BE2C (cell line): ENCODE results near the gene AXIN1.
"Not testable (repeated sequence)": the region's sequence is repeated elsewhere in the genome, so short reads cannot be mapped to it uniquely, and the experiment has no call there.

Experiments used
- DNase-seq: peaks from one replicate; pipeline ENCODE4 v3.0.0-alpha.2; 2020
- H3K27me3 ChIP-seq: fragments of 250-450 bp; sonication (Bioruptor Pico); 2 replicates; pipeline ENCODE4 v1.5.1; 2020; ENCODE audit warnings: mild to moderate bottlenecking
- H3K36me3 ChIP-seq: fragments of 250-450 bp; sonication (Bioruptor Pico); 2 replicates; pipeline ENCODE4 v1.5.1; 2020; ENCODE audit warnings: mild to moderate bottlenecking
- H3K4me1 ChIP-seq: fragments of 250-450 bp; sonication (Bioruptor Pico); 2 replicates; pipeline ENCODE4 v1.5.1; 2020
- H3K4me3 ChIP-seq: 2 replicates; pipeline ENCODE4 v1.5.1; 2011; ENCODE audit warnings: low read depth, low read length
- H3K9me3 ChIP-seq: fragments of 250-450 bp; sonication (Bioruptor Pico); 2 replicates; pipeline ENCODE4 v1.5.1; 2020
- TF ChIP-seq, protein P1 (sequence below): IDR thresholded peaks from 2 replicates; pipeline ENCODE4 v1.5.1; 2012; ENCODE audit warnings: mild to moderate bottlenecking, low read depth, low read length

The AXIN1 gene

DNA sequence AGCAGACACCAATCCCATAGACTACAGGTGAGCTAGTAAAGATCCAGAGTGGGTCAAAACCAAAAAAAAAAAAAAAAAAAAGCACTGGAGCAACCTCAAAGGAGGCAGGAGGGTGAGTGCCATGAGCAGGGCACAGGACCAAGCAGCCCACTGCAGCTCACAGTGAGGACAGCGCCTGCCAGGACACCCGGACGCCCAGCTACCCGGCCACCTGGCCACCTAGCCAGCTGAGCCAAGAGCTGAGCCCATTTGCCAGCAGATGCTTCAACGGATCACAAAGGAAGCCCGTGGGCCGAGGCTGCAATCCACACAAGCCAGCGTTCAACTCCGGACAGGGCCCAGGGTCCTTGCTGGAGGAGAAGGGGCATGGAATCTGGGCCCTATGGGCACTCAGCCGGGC is 15.1 kb downstream of the AXIN1 start:
- DNase-seq, result no peak
- Histone ChIP-seq H3K27me3 (no peaks in the 10 kb centered on the region), H3K4me3 (no peak overlapping the region), H3K9me3 (no peaks in the 10 kb centered on the region), H3K4me1 (no peaks in the 10 kb centered on the region; the same call in 1 of the 2 replicates), H3K36me3 (peaks cover 4% of the 10 kb centered on the region; the same call in 1 of the 2 replicates)
- TF ChIP-seq, protein P1, sequence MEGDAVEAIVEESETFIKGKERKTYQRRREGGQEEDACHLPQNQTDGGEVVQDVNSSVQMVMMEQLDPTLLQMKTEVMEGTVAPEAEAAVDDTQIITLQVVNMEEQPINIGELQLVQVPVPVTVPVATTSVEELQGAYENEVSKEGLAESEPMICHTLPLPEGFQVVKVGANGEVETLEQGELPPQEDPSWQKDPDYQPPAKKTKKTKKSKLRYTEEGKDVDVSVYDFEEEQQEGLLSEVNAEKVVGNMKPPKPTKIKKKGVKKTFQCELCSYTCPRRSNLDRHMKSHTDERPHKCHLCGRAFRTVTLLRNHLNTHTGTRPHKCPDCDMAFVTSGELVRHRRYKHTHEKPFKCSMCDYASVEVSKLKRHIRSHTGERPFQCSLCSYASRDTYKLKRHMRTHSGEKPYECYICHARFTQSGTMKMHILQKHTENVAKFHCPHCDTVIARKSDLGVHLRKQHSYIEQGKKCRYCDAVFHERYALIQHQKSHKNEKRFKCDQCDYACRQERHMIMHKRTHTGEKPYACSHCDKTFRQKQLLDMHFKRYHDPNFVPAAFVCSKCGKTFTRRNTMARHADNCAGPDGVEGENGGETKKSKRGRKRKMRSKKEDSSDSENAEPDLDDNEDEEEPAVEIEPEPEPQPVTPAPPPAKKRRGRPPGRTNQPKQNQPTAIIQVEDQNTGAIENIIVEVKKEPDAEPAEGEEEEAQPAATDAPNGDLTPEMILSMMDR, result no peak

DNA sequence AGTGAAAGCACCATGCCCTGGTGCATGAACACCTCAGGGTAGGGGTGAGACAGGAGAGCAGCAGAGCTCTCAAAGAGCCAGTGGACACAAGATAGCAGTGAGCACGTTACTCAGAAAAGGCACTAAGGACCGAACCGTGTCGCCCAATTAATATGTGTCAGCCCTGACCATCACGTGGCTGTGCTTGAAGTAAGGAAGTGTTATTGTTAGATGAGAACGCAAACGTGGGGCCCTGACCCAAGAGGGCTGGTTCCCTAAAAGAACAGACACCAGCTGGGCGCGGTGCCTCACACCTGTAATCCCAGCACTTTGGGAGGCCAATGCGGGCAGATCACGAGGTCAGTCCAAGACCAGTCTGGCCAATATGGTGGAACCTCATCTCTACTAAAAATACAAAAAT is 16.3 kb downstream of the AXIN1 start:
- TF ChIP-seq, protein P1, result no peak
- H3K9me3 ChIP-seq, result no peaks in the 10 kb centered on the region
- no peaks in the 10 kb centered on the region for H3K36me3 ChIP-seq
- H3K27me3 ChIP-seq, result no peaks in the 10 kb centered on the region
- H3K4me1 ChIP-seq, result no peaks in the 10 kb centered on the region; the same call in 1 of the 2 replicates
- H3K4me3 ChIP-seq, result no peak overlapping the region
- DNase-seq, result no peak

DNA sequence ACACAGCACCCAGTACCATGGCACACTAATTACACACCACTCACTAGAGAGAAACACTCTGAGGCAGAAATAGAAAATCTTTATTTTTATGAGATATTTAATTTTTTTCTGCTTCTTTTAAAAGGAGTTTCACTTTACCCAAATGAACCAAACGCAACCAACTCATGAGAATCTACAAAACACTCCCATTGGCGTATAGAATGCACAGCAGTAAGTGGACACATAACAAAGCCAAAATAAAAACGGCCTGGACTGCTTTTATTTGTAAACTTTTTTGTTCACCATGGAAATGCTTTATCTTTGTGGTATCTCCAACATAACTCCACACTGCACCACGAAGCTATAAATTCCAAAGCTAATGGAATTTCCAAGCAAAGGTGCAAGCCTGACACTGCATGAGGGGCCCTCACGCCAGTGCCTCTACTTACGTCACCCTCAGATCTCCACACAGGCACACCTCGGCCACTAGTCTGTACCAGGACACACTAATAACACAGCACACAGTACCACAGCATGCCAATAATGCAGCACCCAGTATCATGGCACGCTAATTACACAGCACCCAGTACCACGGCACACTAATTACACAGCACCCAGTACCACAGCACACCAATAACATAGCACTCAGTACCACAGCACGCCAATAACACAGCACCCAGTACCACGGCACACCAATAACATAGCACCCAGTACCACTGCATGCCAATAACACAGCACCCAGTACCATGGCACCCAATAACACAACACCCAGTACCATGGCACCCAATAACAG is 17.5 kb downstream of the AXIN1 start:
- H3K9me3 ChIP-seq, H3K27me3 ChIP-seq, DNase-seq, H3K36me3 ChIP-seq, H3K4me3 ChIP-seq, H3K4me1 ChIP-seq: not testable (repeated sequence)

DNA sequence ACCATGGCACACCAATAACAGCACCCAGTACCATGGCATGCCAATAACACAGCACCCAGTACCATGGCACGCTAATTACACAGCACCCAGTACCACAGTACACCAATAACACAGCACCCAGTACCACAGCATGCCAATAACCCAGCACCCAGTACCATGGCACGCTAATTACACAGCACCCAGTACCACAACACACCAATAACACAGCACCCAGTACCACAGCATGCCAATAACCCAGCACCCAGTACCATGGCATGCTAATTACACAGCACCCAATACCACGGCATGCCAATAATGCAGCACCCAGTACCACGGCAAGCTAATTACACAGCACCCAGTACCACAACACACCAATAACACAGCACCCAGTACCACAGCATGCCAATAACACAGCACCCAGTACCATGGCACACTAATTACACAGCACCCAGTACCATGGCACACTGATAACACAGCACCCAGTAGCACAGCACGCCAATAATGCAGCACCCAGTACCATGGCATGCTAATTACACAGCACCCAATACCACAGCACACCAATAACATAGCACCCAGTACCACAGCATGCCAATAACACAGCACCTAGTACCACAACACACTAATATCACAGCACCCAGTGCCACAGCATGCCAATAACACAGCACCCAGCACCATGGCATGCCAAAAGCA is 18.2 kb downstream of the AXIN1 start:
- not testable (repeated sequence) for H3K9me3 ChIP-seq, H3K36me3 ChIP-seq, H3K4me3 ChIP-seq, H3K27me3 ChIP-seq, DNase-seq, H3K4me1 ChIP-seq

DNA sequence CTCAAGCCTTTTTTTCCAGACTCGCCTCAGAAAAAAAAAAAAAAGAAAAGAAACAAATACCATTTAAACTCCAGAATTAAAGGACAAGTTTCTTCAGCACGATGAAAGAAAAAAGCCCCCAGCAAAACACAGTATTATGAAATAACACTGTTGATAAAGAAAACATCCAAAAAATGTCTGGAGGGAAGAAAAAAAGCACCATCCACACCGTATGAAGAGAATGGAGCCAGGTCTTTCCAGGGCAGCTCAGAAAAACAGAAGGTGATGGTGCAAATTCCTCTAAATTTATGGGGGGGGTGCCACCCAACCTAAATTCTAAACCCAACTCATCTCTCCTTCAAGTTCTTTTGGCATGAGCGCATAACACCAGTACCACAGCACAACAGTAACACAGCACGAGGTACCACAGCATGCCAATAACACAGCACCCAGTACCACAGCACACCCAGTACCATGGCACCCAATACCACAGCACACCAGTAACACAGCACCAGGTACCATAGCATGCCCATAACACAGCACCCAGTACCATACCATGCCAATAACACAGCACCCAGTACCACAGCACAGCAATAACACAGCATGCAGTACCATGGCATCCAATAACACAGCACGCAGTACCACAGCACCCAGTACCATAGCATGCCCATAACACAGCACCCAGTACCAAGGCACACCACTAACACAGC is 19.0 kb downstream of the AXIN1 start:
- Histone ChIP-seq H3K9me3 (no peaks in the 10 kb centered on the region), H3K4me3 (no peak overlapping the region), H3K27me3 (no peaks in the 10 kb centered on the region), H3K4me1 (peaks cover 3% of the 10 kb centered on the region), H3K36me3 (no peaks in the 10 kb centered on the region)
- TF ChIP-seq, protein P1, result no peak
- DNase-seq, result no peak

DNA sequence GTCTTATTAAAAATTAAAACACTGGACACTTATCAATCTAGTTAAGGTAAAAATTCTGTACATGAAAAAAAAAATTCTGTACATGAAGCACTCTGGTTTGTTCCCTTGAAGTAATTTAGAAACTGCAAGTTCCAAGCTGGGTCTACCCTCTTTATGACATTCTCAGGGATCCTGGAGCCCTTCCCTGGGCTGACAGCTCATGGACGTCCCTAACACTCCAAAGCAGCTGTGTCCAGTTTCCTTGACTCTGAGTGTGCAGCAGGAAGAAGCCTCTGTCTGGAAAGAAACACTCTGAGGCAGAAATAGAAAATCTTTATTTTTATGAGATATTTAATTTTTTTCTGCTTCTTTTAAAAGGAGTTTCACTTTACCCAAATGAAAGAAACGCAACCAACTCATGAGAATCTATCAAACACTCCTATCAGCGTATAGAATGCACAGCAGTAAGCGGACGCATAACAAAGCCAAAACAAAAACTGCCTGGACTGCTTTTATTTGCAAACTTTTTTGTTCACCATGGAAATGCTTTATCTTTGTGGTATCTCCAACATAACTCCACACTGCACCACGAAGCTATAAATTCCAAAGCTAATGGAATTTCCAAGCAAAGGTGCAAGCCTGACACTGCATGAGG is 21.2 kb downstream of the AXIN1 start:
- not testable (repeated sequence) for H3K4me3 ChIP-seq, DNase-seq

DNA sequence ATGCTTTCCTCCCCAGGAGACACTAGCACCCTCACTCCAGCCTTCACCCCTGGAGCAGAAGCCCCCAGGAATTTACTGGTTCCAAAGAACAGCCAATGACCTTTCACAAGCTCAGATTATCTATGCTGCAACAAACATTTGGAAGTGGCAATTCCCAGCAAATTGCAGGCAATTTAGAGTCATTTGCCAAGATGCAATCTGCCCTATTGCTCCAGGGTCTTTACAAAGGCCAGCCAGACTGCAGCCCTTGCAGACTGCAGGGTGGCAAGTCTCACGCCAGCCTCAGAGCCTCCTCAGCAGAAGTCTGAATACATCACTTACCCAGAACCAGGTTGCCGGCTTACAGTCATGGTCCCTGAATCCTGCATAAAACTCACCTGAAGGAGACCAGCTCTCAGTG is 21.8 kb downstream of the AXIN1 start:
- no peak for DNase-seq
- Histone ChIP-seq H3K27me3 (no peaks in the 10 kb centered on the region), H3K9me3 (no peaks in the 10 kb centered on the region), H3K4me3 (no peak overlapping the region), H3K36me3 (no peaks in the 10 kb centered on the region), H3K4me1 (peaks cover 3% of the 10 kb centered on the region; the same call in 1 of the 2 replicates)
- TF ChIP-seq, protein P1, result no peak

More for the DNA sequence above, 21.2 kb downstream of the AXIN1 start:
- not testable (repeated sequence) for H3K9me3 ChIP-seq, H3K4me1 ChIP-seq, H3K27me3 ChIP-seq, H3K36me3 ChIP-seq
